ENCODE results near the gene PLEKHA1.

- TF ChIP-seq GABPA (IDR thresholded peaks at IDR 0.05; ENCODE audit: low read depth) (no peak), USF2 (IDR thresholded peaks at IDR 0.05; ENCODE audit: borderline replicate concordance, low read depth, low read length) (no peak), CHD2 (IDR thresholded peaks at IDR 0.05; ENCODE audit: low read length, partially characterized antibody) (no peak)
Measured at GRCh38 chr10:122475100-122475499, 100.6 kb downstream of the PLEKHA1 start.
